Measurements from ENCODE around the gene COL1A2. TPM values are rescaled to one million over a fixed set of nuclear protein-coding genes. Genes with fewer than 3 reads are reported as not detected.

COL1A2 gene
- total RNA-seq, 2 donors from 2014 or later: 0.31 to 0.56 TPM

DNA sequence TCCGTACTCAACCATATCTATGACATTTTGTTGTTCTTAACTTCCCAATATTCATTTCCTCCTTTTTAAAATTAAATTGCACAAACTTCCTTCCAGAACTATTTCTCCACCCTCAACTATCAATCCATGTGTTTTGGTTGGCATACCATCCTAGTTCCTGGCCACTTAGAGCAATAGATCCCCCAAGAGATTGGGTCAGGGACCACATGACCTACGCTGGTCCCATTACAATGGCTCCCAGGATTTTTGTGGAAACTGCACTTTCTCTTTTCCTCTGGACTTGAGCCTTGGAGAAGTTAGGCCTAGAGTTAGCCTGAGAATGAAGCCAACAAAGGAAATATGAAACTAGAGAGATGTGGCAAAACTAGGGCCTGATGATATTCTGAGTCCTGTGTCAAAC, 59.2 kb downstream of the COL1A2 start:
- Mint-ChIP-seq H3K36me3 (ENCODE audit: insufficient read depth in 2 of 2) (no peaks in the 10 kb centered on the region), H3K27ac (no peak overlapping the region), H3K9me3 (no peaks in the 10 kb centered on the region), H3K4me1 (ENCODE audit: low read depth) (peaks cover 6% of the 10 kb centered on the region), H3K4me3 (no peak overlapping the region), H3K27me3 (ENCODE audit: low read depth) (peaks cover 7% of the 10 kb centered on the region)
- ATAC-seq (replicated peaks in 1 of 2): no peak
- no peak for DNase-seq

- ATAC-seq (replicated peaks in 1 of 2) (no peak), DNase-seq (no peak)
- Mint-ChIP-seq H3K4me1 (ENCODE audit: low read depth) (peaks cover 6% of the 10 kb centered on the region), H3K9me3 (no peaks in the 10 kb centered on the region), H3K4me3 (no peak overlapping the region), H3K36me3 (ENCODE audit: insufficient read depth in 2 of 2) (no peaks in the 10 kb centered on the region), H3K27me3 (ENCODE audit: low read depth) (no peaks in the 10 kb centered on the region), H3K27ac (no peak overlapping the region)
These were observed 63.3 kb downstream of the COL1A2 start for GRCh38 chr7:94458041-94458440.

GRCh38 chr7:94466516-94466915, 71.8 kb downstream of the COL1A2 start:
- peaks cover 18% of the 10 kb centered on the region for H3K27me3 Mint-ChIP-seq (ENCODE audit: low read depth)
- DNase-seq: no peak
- H3K4me3 Mint-ChIP-seq: no peak overlapping the region
- peaks cover 0 to 4% of the 10 kb centered on the region in 2 donors for H3K9me3 Mint-ChIP-seq
- no peak overlapping the region for H3K27ac Mint-ChIP-seq
- no peaks in the 10 kb centered on the region for H3K4me1 Mint-ChIP-seq (ENCODE audit: low read depth)
- ATAC-seq (replicated peaks in 1 of 2): no peak
- H3K36me3 Mint-ChIP-seq (ENCODE audit: insufficient read depth in 2 of 2): peaks cover 2 to 4% of the 10 kb centered on the region in 2 donors

DNA sequence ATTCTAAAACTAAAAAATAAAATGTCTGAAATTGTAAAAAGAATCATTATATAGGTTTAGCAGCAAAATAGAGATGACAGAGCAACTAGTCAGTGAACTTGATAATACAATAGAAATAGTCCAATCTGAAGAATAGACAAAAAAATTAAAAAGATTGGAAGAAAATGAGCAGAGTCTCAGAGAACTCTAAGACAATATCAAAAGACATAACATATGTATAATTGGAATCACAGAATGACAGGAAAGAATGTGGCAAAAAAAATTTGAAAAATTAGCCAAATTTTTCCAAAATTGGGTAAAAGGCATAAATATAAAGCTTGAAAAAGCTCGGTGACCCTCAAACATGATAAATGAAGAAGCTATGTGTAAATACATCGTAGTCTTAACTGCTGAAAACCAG, 76.9 kb downstream of the COL1A2 start:
- Mint-ChIP-seq H3K36me3 (ENCODE audit: insufficient read depth in 2 of 2) (peaks cover 2 to 5% of the 10 kb centered on the region in 2 donors), H3K27me3 (ENCODE audit: low read depth) (peaks cover 30% of the 10 kb centered on the region), H3K4me1 (ENCODE audit: low read depth) (no peaks in the 10 kb centered on the region), H3K4me3 (no peak overlapping the region), H3K9me3 (peaks cover 0 to 6% of the 10 kb centered on the region in 2 donors), H3K27ac (no peak overlapping the region)
- no peak for ATAC-seq (replicated peaks in 1 of 2)
- no peak for DNase-seq

DNA sequence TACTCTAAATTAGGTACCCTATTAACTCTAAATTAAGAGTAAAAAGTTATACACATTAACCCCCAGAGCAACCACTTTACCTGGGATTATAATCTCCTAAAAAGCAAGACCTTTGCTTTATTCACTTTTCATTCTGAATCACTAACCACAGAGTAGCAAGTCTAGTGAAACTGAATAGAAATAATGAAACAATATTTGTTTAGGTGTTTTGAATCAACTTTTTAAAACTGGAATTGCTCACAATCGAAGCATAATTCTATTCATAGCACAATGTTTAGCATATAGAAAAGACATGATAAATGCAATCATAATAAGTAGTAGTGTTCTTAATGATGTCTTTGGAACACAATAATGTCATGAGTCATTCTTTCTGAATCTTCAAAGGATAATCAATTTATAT, 77.9 kb downstream of the COL1A2 start:
- peak; percentile 40 to 60 for ATAC-seq (replicated peaks in 1 of 2)
- H3K9me3 Mint-ChIP-seq: peaks cover 0 to 6% of the 10 kb centered on the region in 2 donors
- H3K27ac Mint-ChIP-seq: no peak overlapping the region
- peaks cover 30% of the 10 kb centered on the region for H3K27me3 Mint-ChIP-seq (ENCODE audit: low read depth)
- no peak for DNase-seq
- H3K36me3 Mint-ChIP-seq (ENCODE audit: insufficient read depth in 2 of 2): peaks cover 2 to 5% of the 10 kb centered on the region in 2 donors
- H3K4me3 Mint-ChIP-seq: no peak overlapping the region
- no peaks in the 10 kb centered on the region for H3K4me1 Mint-ChIP-seq (ENCODE audit: low read depth)

GRCh38 chr7:94476251-94476840, 81.7 kb downstream of the COL1A2 start:
- ATAC-seq (replicated peaks in 1 of 2) (no peak), DNase-seq (no peak)
- Mint-ChIP-seq H3K27ac (no peak overlapping the region), H3K27me3 (ENCODE audit: low read depth) (peaks cover 26% of the 10 kb centered on the region), H3K4me1 (ENCODE audit: low read depth) (no peaks in the 10 kb centered on the region), H3K4me3 (no peak overlapping the region), H3K36me3 (ENCODE audit: insufficient read depth in 2 of 2) (peaks cover 0 to 2% of the 10 kb centered on the region in 2 donors), H3K9me3 (peaks cover 0 to 3% of the 10 kb centered on the region in 2 donors)

GRCh38 chr7:94477878-94478277, 83.2 kb downstream of the COL1A2 start:
- no peaks in the 10 kb centered on the region for H3K9me3 Mint-ChIP-seq

GRCh38 chr7:94478648-94479214, 84.0 kb downstream of the COL1A2 start:
- Mint-ChIP-seq H3K27me3 (ENCODE audit: low read depth) (peaks cover 32% of the 10 kb centered on the region), H3K36me3 (ENCODE audit: insufficient read depth in 2 of 2) (no peaks in the 10 kb centered on the region), H3K9me3 (no peaks in the 10 kb centered on the region), H3K27ac (no peak overlapping the region), H3K4me1 (ENCODE audit: low read depth) (peaks cover under 1% of the 10 kb centered on the region), H3K4me3 (no peak overlapping the region)
- DNase-seq (no peak), ATAC-seq (replicated peaks in 1 of 2) (no peak)

More at GRCh38 chr7:94477878-94478277, 83.2 kb downstream of the COL1A2 start:
- no peak for ATAC-seq (replicated peaks in 1 of 2)
- Mint-ChIP-seq H3K27ac (no peak overlapping the region), H3K4me3 (no peak overlapping the region), H3K4me1 (ENCODE audit: low read depth) (no peaks in the 10 kb centered on the region), H3K27me3 (ENCODE audit: low read depth) (peaks cover 29% of the 10 kb centered on the region), H3K36me3 (ENCODE audit: insufficient read depth in 2 of 2) (no peaks in the 10 kb centered on the region)
- DNase-seq: no peak

Other genes starting within 250 kb of the COL1A2 start
- gene CASD1, start 114.9 kb downstream of the COL1A2 start, total RNA-seq: 10 to 100 TPM; 14.1 to 15.8 TPM

Data from activated T-cell treated with anti-CD3 and anti-CD28 coated beads, Interleukin-2, amount 50 U/mL, for 72 hours (primary cell).